Measurements from ENCODE around the gene GLRX. TPM values are rescaled to one million over a fixed set of nuclear protein-coding genes. Genes with fewer than 3 reads are reported as not detected.

The GLRX gene
- total and polyA plus RNA-seq, 8 donors, result 1.7 to 20.9 (median 6.6) TPM

DNA sequence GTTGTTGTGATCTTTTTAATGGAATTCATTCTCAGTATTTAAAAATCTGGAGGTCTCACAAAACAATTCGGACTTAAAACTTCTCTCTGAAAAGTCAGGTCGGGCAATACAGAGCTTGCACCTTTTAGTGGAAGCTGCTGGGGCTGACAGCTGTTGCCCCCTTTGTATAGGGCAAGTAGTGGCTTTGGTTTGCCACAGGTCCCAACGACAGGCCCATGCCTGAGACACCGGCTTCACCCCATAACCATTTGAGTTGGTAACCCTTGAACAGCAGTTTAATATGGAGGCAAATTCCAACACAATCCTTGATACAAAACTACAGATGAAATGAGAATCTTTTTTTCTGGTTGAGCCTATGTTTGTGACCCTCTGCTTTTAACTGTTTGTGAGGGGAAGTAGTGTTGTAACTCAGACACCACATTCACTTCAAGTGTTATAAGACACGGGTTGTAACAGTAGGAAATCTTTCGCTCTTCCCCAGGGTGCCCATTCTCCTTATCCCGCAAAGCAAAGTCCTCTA lies 752 bp upstream of the GLRX start:
- ATAC-seq (no peak), DNase-seq (peak in 1 of 6 donors; percentile 32), FAIRE-seq (no peak)
- WGBS, 2 donors, result 70 to 80% methylated on average over 7 of the region's 7 CpGs
- intact Hi-C loops (cut with DNase I), result no loop called here
- H3K4me1 ChIP-seq, result peaks cover 8 to 21% (median 9%) of the 10 kb centered on the region in 3 donors
- peak overlapping the region in 3 of 4 donors; percentile 47 to 80 (median 75) for H3K27ac ChIP-seq
- H3K4me3 ChIP-seq, result peak overlapping the region in 1 of 4 donors; percentile 75
- TF ChIP-seq, protein P1, sequence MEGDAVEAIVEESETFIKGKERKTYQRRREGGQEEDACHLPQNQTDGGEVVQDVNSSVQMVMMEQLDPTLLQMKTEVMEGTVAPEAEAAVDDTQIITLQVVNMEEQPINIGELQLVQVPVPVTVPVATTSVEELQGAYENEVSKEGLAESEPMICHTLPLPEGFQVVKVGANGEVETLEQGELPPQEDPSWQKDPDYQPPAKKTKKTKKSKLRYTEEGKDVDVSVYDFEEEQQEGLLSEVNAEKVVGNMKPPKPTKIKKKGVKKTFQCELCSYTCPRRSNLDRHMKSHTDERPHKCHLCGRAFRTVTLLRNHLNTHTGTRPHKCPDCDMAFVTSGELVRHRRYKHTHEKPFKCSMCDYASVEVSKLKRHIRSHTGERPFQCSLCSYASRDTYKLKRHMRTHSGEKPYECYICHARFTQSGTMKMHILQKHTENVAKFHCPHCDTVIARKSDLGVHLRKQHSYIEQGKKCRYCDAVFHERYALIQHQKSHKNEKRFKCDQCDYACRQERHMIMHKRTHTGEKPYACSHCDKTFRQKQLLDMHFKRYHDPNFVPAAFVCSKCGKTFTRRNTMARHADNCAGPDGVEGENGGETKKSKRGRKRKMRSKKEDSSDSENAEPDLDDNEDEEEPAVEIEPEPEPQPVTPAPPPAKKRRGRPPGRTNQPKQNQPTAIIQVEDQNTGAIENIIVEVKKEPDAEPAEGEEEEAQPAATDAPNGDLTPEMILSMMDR (IDR thresholded peaks at IDR 0.05), result no peak
- H3K9me3 ChIP-seq, result no peaks in the 10 kb centered on the region
- H3K36me3 ChIP-seq, result no peaks in the 10 kb centered on the region
- H3K27me3 ChIP-seq, result no peaks in the 10 kb centered on the region

DNA sequence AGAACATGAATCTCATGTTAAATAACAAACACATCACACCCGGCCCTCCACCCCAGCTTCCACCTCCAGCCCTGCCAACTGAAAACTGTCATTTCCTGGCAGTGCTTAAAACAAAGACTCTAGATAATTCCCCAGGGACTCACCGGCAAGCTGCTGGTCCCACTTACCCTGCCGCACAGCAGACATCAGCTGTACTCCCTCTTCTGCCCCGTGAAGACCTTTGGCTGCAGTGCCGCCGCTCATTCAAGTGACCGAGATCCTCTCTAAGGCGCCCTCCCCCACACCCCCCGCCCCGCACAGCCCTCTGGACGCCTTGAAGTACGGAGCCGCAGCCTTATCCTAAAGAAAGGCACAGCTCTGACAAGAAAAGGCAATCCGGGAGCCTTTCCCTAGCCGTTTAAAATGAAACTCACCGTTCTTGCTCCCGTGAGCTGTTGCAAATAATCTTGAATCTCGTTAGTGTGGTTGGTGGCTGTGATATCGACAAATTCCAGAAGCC lies 434 bp downstream of the GLRX start:
- DNase-seq (peak in 2 of 6 donors; percentile 55 to 69), ATAC-seq (peak; percentile 64 to 76 (median 74))
- peaks cover 8 to 21% (median 9%) of the 10 kb centered on the region in 3 donors for H3K4me1 ChIP-seq

DNA sequence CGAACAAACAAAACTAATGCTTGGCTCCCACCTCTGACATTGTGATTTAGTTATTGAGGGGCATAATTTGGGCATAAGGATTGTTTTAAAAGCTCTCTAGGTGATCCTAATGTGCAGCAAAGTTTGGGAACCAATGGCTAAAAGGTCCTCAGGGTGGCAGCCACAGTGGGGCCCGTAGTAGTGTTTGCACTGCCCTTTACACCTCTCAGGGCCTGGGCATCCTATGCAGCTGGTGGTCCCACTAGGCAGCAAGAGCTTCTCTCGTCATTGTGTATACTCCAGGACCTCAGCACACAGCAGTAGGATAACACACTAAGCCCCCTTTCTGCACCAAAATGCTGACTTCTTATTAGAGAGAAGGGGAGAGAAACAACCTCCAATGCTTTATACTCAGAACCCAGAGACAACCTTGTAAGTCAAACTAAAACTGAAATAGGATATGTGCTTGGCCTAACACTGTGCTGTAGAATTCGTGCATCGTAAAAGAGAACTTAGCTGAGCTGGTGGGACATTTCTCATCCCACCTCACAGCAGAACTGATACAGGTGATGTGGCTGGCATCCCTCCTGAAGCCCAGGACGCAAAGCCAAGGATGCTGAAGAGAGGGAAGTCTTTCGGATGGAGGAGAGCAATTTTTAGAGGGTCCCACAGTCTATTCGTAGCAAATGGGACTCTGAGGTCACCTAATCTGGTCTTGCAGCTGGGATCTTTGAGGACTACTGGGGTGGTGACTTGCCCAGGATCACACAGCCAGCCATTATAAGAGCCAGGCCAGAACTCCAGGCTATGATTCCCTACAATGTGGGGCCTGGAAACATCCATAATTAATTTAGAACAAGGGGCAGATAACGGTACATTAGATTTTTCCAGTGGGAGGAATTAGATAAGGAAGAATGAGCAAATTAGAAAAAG lies 1.2 kb downstream of the GLRX start:
- Histone ChIP-seq H3K4me3 (peak overlapping the region in 3 of 4 donors; percentile 54 to 75 (median 60)), H3K9me3 (no peaks in the 10 kb centered on the region), H3K27me3 (no peaks in the 10 kb centered on the region), H3K36me3 (no peaks in the 10 kb centered on the region), H3K4me1 (peaks cover 8 to 21% (median 9%) of the 10 kb centered on the region in 3 donors), H3K27ac (peak overlapping the region in 2 of 4 donors; percentile 75 to 80)
- FAIRE-seq (no peak), DNase-seq (peak in 1 of 6 donors; percentile 33), ATAC-seq (no peak)
- TF ChIP-seq, protein P1 (IDR thresholded peaks at IDR 0.05), result no peak
- intact Hi-C loops (cut with DNase I), result no loop called here
- WGBS, 2 donors, result 66 to 68% methylated on average over 9 of the region's 9 CpGs

More for the DNA sequence above, 434 bp downstream of the GLRX start:
- peak overlapping the region in 3 of 4 donors; percentile 47 to 80 (median 75) for H3K27ac ChIP-seq
- FAIRE-seq, result no peak
- WGBS, 2 donors, result 0% methylated on average over 19 of the region's 19 CpGs
- H3K36me3 ChIP-seq, result no peaks in the 10 kb centered on the region
- TF ChIP-seq, protein P1 (IDR thresholded peaks at IDR 0.05), result no peak
- H3K4me3 ChIP-seq, result peak overlapping the region; percentile 30 to 75 (median 57)
- intact Hi-C loops (cut with DNase I), result no loop called here
- no peaks in the 10 kb centered on the region for H3K27me3 ChIP-seq
- H3K9me3 ChIP-seq, result no peaks in the 10 kb centered on the region

DNA sequence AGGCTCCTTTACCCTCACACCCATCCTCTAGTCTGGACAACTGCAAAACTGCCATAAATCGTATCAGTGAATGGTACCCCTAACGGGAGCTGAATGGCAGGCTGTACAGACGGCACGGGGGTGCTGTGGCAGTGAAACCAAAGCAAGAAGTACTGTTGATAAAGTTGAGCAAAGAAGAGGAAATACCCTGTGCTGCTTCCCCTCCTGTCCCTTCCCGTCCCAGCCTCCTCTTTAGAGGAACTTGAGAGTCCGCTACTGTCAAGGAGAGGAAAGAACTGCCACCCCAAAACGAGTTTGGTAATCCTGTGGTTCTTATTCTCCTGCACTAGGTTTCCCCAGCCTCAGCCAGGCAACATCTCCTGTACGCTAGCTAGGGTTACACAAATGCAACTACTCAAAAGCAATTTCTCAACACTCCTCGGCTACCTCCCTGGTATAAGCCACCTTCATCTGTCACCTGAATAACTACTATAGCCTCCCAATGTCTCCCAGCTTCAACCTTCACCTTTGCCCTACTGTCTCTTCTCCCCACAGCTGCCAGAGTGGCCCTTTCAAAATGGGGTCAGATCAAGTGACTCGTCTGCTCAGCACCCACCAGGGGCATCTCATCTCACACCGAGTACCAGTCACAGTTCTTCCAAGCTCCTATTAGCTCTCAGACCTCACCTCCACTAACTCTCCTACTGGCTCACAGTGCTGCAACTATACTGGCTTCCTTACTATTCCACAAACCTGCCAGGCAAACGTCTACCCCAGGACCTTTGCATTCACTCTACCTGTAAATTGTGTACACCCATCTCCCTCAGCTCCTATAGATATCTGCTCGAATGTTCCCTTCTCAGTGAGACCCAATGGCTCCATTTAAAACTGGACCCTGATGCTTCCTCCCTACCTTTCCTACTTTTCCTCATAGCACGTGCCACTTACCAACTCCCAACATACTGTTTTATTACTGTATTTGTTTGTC lies 4.1 kb downstream of the GLRX start:
- H3K4me1 ChIP-seq, result peaks cover 0 to 9% (median 7%) of the 10 kb centered on the region in 3 donors
- no peak overlapping the region for H3K27ac ChIP-seq
- intact Hi-C loops (cut with DNase I), result no loop called here
- H3K4me3 ChIP-seq, result no peak overlapping the region
- ATAC-seq (peak in 2 of 4 donors; percentile 4 to 17), FAIRE-seq (no peak), DNase-seq (no peak)
- TF ChIP-seq, protein P1 (IDR thresholded peaks at IDR 0.05), result no peak
- H3K36me3 ChIP-seq, result no peaks in the 10 kb centered on the region
- H3K9me3 ChIP-seq, result no peaks in the 10 kb centered on the region
- 78 to 85% methylated on average over 14 of the region's 14 CpGs for WGBS, 2 donors
- no peaks in the 10 kb centered on the region for H3K27me3 ChIP-seq

Measured in pancreas (tissue), 10 donors.